ENCODE results near the gene SRSF9. TPM values are rescaled to one million over a fixed set of nuclear protein-coding genes. Genes with fewer than 3 reads are reported as not detected.
A peak's percentile ranks its signal among the peaks of the same experiment; 100 is the strongest.
"Not testable (repeated sequence)": the region's sequence is repeated elsewhere in the genome, so short reads cannot be mapped to it uniquely, and the experiment has no call there.

The SRSF9 gene
- total RNA-seq, 2 experiments from 2014 or later, result 164 to 171 TPM

DNA sequence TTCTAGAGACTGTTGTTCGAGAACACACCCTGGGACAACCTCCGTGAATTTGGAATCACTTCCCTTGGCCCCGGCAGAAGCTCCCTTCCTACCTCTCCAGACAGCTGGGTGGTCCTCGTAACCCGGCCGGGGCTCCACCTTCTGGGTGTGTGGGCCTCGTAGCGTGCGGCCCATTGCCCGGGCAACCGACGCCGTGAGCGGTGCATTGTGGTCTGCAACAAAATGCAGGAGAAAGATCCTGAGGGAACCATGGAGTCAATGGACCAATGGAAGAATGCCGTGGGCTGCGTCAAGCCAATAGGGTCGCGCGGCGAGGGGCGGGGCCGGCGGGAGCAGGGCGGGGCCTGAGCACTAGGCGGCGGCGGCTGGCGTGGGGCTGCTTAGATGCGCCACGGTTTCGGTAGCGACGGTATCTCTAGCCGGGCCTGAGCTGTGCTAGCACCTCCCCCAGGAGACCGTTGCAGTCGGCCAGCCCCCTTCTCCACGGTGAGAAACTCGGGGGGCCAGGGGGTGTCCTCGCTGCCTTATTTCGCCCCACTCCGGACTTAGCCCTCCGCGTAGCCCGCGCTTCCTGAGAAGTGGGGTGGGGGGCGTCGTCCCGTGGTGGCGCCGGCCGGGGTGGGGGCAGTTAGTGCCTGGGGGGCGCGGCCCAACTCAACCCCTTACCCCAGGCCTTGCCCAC is 26.3 kb upstream of the SRSF9 start, which contains the start of gene DYNLL1:
TSS of gene DYNLL1 (plus strand) at position 383 of the 682 bp plus-strand sequence. CDS start 309 bp downstream, outside the sequence.
- H3K36me3 Mint-ChIP-seq (ENCODE audit: low read depth), result peaks cover 9% of the 10 kb centered on the region
- CTCF ChIA-PET, result interaction anchor here (0.7 to 2.2 kb wide), 4 partner anchors 27 to 157 kb away, joined by 3 to 11 read pairs (median 4); partner anchors contain the start of genes COQ5 and SRSF9
- intact Hi-C loops (cut with micrococcal nuclease), result loop anchor here (1.0 to 2.0 kb wide), 7 partner anchors 27 to 191 kb away; partner anchors contain the start of genes COX6A1, GATC, MLEC and POP5
- DNase-seq, result peak; percentile 97
- H3K27ac Mint-ChIP-seq, result peak within 1 kb of the TSS; percentile 77
- no peaks in the 10 kb centered on the region for H3K27me3 Mint-ChIP-seq (ENCODE audit: low read depth)
- H3K9me3 Mint-ChIP-seq, result no peaks in the 10 kb centered on the region
- H3K4me3 Mint-ChIP-seq, result peak within 1 kb of the TSS; percentile 84
- peaks cover 21% of the 10 kb centered on the region for H3K4me1 Mint-ChIP-seq (ENCODE audit: low read depth)

DNA sequence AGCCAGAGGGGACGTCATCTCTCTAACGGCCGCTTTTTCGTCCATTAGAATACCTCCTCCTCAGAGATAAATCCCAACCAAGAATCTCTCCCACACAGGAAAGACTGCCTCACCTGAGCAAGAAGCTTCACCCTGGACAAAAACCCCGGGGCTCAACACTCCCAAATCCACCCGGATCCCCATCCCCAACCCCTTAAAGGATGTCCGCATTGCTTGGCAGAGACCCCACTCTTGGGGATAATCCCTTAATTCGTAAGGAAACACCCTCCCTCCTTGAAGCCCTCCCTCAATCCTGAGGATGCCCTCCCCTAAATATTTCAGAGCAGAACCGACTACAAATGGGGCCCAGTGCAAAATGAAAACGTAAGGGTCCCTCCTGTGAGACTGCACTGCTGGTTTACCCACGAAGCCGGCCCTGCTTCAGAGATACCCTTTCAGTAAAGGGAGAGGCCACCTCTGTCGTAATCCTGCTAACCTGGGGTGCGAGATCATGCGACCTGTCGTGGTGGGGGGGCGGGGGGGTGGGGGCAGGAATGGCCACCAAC is 25.7 kb upstream of the SRSF9 start:
- Mint-ChIP-seq H3K27me3 (ENCODE audit: low read depth) (no peaks in the 10 kb centered on the region), H3K36me3 (ENCODE audit: low read depth) (peaks cover 9% of the 10 kb centered on the region), H3K27ac (peak overlapping the region; percentile 2), H3K9me3 (no peaks in the 10 kb centered on the region), H3K4me1 (ENCODE audit: low read depth) (peaks cover 21% of the 10 kb centered on the region), H3K4me3 (peak overlapping the region; percentile 84)
- CTCF ChIA-PET, result interaction anchor here (0.6 to 1.6 kb wide), 3 partner anchors 8 to 55 kb away, joined by 3 to 6 read pairs (median 3); no protein-coding TSS in a partner anchor
- intact Hi-C loops (cut with micrococcal nuclease), result no loop called here
- peak; percentile 8 for DNase-seq

DNA sequence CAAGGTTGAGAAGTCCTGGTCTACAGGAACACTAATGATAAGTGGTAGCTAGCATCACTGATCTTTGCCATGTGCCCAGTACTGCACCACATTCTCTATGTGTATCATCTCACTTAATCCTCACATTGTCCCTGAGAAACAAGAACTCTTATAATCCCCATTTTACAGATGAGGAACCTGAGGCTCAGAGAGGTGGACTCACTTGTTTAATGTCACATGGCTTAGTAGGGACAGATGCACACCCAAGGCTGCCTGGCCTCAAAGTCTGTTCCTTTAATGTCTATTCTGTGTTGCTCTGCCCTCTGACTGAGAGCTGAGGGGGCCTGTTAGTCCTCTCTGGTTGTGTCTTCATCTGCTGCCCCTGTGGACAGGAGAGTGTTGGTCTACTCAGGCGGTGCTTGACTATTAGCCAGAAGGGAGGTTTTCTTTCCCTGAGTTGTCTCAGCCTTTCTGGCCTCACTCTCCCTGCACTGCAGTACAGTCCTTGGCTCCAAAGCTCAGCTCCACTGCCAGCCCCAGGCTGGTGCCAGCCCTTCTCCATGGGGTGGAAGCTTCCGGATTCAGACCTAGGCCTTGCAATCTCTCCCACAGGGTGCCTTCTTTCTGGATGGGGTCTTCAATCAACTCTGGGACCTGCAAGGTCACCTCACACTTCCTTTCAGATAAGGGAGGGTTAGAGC is 21.4 kb upstream of the SRSF9 start:
- intact Hi-C loops (cut with micrococcal nuclease), result no loop called here
- H3K27me3 Mint-ChIP-seq (ENCODE audit: low read depth), result no peaks in the 10 kb centered on the region
- H3K4me1 Mint-ChIP-seq (ENCODE audit: low read depth), result peaks cover 6% of the 10 kb centered on the region
- H3K4me3 Mint-ChIP-seq, result no peak overlapping the region
- DNase-seq, result no peak
- no peaks in the 10 kb centered on the region for H3K9me3 Mint-ChIP-seq
- no peak overlapping the region for H3K27ac Mint-ChIP-seq
- CTCF ChIA-PET, result interaction anchor here (0.6 to 1.1 kb wide), 3 partner anchors 10 to 74 kb away, joined by 3 to 5 read pairs (median 3); no protein-coding TSS in a partner anchor
- H3K36me3 Mint-ChIP-seq (ENCODE audit: low read depth), result no peaks in the 10 kb centered on the region

DNA sequence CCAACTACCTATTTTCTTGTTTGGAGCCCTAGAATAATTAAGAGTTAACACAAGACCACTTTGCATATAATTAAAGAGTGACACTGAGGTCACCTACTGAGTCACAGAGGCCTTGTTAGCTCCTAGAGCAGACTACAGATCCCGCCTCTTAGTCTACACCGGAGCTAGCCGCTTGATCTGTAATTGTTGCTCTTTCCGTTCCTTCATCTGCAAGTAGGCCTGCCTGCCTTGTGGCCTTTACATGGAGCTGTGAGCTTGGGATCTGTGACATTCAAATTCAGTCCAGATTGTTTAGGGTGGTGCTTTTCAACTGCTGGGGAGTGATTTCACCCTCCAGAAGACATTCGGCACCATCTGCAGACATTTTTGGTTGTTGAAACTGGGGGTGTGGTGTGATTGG is 20.8 kb upstream of the SRSF9 start:
- Mint-ChIP-seq H3K36me3 (ENCODE audit: low read depth) (no peaks in the 10 kb centered on the region), H3K4me3 (no peak overlapping the region), H3K27ac (no peak overlapping the region), H3K9me3 (no peaks in the 10 kb centered on the region), H3K27me3 (ENCODE audit: low read depth) (no peaks in the 10 kb centered on the region), H3K4me1 (ENCODE audit: low read depth) (peaks cover 6% of the 10 kb centered on the region)
- no peak for DNase-seq
- intact Hi-C loops (cut with micrococcal nuclease), result no loop called here
- CTCF ChIA-PET, result interaction anchor here (0.6 kb wide), 1 partner anchor 74 kb away, joined by 3 read pairs; no protein-coding TSS in a partner anchor

DNA sequence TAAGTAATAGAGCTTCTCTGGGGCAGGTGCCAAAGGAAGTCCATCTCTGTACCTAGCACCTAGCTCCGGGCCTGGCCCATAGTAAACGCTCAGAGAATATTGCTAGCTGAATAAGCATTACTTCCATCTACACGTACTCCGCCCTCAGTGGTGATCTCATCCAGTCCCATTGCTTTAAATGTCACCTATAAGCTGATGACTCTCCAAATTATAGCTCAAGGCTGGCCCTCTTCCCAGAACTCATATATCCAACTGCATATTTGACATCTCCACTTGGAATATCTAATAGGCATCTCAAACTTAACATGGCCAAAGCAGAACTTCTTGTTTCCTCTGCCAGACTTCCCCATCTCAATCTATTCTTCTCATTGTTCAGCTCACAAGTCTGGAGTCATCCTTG is 19.5 kb upstream of the SRSF9 start:
- Mint-ChIP-seq H3K27ac (no peak overlapping the region), H3K4me1 (ENCODE audit: low read depth) (no peaks in the 10 kb centered on the region), H3K36me3 (ENCODE audit: low read depth) (no peaks in the 10 kb centered on the region), H3K27me3 (ENCODE audit: low read depth) (no peaks in the 10 kb centered on the region), H3K4me3 (no peak overlapping the region), H3K9me3 (no peaks in the 10 kb centered on the region)
- intact Hi-C loops (cut with micrococcal nuclease), result no loop called here
- DNase-seq, result no peak
- CTCF ChIA-PET, result interaction anchor here (0.5 to 1.3 kb wide), 5 partner anchors 18 to 132 kb away, joined by 3 to 4 read pairs (median 3); no protein-coding TSS in a partner anchor

DNA sequence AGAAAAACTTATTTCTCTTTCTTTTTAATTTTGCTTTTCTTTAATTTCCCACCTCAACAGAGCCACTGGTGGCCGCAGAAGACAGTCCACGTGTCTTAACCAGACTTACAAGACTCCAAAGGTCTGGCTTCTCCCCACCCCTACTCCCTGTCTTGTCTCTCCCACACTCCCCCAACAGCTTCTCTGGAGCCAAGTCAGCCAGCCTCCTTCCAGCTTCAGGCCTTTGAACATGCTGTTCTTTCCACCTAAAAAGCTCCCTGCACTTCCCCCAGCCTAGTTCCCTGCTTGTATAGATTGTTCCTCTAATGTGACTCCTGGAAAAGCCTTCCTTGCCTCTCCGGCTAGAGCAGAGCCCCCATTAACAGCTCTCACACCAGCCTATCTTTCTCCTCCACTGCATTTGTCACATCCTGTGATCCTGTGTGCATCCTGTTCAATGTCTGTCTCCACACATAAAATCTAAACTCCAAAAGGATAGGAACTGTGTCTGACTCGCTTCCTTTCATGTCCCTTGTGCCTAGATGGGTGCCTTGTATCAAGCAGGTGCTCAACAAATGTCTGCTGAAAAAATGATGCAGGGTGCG is 18.6 kb upstream of the SRSF9 start:
- Mint-ChIP-seq H3K27ac (no peak overlapping the region), H3K9me3 (no peaks in the 10 kb centered on the region), H3K27me3 (ENCODE audit: low read depth) (no peaks in the 10 kb centered on the region), H3K4me1 (ENCODE audit: low read depth) (no peaks in the 10 kb centered on the region), H3K36me3 (ENCODE audit: low read depth) (no peaks in the 10 kb centered on the region), H3K4me3 (no peak overlapping the region)
- intact Hi-C loops (cut with micrococcal nuclease), result no loop called here
- no peak for DNase-seq
- CTCF ChIA-PET, result interaction anchor here (0.5 to 1.3 kb wide), 4 partner anchors 9 to 35 kb away, joined by 3 to 4 read pairs (median 3); no protein-coding TSS in a partner anchor

DNA sequence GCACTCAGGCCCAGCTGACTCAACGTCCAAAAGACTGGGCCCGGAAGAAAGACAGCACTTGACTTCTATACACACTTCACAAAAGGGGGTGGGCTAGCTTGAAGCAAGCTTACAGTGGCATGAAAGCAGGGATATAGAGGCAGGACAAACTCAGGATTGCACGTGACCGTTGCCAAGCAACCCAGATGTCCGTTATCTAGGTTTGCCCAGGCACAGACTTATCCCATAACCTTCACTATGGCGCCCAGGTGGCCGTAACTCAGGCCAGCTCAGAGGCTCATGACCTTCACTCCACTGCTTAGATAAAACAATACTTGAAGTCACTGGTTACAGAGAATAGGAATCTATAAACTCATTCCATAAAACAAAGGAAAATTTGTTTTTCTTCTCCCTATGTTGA is 18.0 kb upstream of the SRSF9 start:
- H3K27me3 Mint-ChIP-seq (ENCODE audit: low read depth); H3K36me3 Mint-ChIP-seq (ENCODE audit: low read depth); H3K9me3 Mint-ChIP-seq; intact Hi-C loops (cut with micrococcal nuclease); DNase-seq; H3K4me1 Mint-ChIP-seq (ENCODE audit: low read depth); H3K4me3 Mint-ChIP-seq; H3K27ac Mint-ChIP-seq: not testable (repeated sequence)
- CTCF ChIA-PET, result interaction anchor here (1.3 kb wide), 1 partner anchor 9 kb away, joined by 3 read pairs; no protein-coding TSS in a partner anchor

DNA sequence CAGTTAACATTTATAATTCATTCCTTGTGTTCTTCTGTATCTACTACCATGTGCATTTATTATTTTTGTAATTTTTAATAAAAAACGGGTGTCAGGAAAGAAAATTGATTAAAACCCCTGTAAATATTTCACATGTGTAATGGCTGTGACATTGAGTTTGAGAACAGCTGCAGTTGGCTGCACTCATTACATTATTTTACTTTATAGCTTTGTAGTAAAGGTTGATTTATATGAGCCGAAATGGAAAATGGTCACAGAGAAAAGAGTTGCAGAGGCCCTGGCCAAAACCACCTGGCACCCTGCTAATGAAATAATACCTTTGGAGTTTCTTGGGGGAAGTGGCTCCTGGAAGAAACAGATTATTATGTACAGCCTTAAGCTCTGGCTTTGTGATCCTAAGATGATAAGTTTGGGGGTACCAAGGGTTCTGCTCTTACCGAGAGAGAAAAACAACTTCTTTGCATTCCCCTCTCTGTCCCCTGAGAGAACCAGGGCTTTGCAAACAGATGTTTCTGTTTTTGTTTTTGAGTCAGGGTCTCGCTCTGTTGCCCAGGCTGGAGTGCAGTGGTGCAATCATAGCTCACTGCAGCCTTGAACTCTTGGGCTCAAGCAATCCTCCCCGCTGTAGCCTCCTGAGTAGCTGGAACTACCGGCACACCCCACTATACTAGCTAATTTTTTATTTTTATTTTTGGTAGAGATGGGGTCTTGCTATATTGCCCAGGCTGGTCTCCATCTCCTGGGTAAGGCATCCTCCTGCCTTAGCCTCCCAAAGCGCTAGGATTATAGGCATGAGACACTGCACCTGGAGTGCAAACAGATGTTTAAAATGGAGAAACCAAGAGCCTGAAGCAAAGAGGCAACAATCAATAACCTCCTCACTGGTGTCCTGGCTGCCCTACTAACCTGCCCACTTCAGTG is 16.7 kb upstream of the SRSF9 start:
- no peaks in the 10 kb centered on the region for H3K27me3 Mint-ChIP-seq (ENCODE audit: low read depth)
- no peak overlapping the region for H3K4me3 Mint-ChIP-seq
- H3K27ac Mint-ChIP-seq, result no peak overlapping the region
- no peaks in the 10 kb centered on the region for H3K36me3 Mint-ChIP-seq (ENCODE audit: low read depth)
- DNase-seq, result no peak
- no peaks in the 10 kb centered on the region for H3K9me3 Mint-ChIP-seq
- CTCF ChIA-PET, result no interaction called here
- H3K4me1 Mint-ChIP-seq (ENCODE audit: low read depth), result no peaks in the 10 kb centered on the region
- intact Hi-C loops (cut with micrococcal nuclease), result no loop called here

DNA sequence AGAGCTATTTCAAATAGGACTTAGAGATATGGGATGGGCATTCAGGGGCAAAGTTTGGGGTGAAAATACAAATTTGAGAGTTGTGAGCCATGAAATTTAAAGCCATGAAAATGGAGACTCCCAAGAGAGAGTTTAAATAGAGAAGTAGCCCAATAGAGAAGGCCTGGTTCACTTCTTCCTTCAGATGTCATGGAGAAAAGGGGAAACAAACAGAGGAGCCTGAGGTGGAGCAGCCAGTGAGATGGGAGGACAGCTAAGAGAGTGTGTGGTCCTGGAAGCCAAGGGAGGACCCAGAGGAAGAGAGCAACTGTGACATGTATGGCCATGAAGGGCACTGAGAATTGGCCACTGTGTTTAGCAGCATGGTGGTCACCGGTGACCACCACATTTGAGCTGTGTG is 14.1 kb upstream of the SRSF9 start:
- no peaks in the 10 kb centered on the region for H3K4me1 Mint-ChIP-seq (ENCODE audit: low read depth)
- no peaks in the 10 kb centered on the region for H3K9me3 Mint-ChIP-seq
- H3K36me3 Mint-ChIP-seq (ENCODE audit: low read depth), result no peaks in the 10 kb centered on the region
- no peaks in the 10 kb centered on the region for H3K27me3 Mint-ChIP-seq (ENCODE audit: low read depth)
- no peak for DNase-seq
- no peak overlapping the region for H3K4me3 Mint-ChIP-seq
- intact Hi-C loops (cut with micrococcal nuclease), result no loop called here
- no peak overlapping the region for H3K27ac Mint-ChIP-seq
- CTCF ChIA-PET, result interaction anchor here (1.3 kb wide), 1 partner anchor 13 kb away, joined by 3 read pairs; no protein-coding TSS in a partner anchor

DNA sequence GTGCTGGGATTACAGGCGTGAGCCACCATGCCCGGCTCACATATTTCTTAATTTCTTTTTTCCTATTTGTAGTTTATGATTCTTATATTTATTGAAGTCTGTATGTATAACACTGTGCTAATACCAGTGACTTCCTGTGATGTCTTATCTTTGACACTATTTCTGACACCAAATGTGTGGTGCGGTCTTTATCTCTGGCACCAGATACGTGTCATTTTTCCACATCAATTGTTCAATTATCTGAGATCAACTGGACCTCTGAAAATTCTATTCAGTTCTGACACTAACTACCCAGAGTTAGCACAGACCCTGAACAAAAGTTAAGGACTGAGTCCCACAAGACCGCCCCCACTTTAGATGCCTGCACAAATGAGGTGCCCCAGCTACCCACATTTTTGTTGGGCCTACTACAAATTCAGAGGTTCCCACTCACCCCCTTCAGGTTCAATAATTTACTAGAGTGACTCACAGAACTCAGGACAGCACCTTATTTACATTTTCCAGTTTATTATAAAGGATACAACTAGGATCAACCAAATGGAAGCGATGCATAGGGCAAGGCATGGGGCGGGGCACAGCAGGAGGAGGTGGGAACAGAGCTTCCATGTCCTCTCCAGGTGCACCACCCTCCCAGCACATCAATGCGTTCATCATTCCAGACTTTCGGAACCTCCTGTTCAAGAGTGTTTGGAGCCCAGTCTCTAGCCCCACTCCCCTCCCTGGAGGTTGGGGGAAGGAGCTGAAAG is 11.6 kb upstream of the SRSF9 start:
- Mint-ChIP-seq H3K36me3 (ENCODE audit: low read depth) (no peaks in the 10 kb centered on the region), H3K27ac (no peak overlapping the region), H3K4me3 (no peak overlapping the region), H3K9me3 (no peaks in the 10 kb centered on the region), H3K4me1 (ENCODE audit: low read depth) (no peaks in the 10 kb centered on the region), H3K27me3 (ENCODE audit: low read depth) (no peaks in the 10 kb centered on the region)
- DNase-seq, result no peak
- intact Hi-C loops (cut with micrococcal nuclease), result no loop called here
- CTCF ChIA-PET, result interaction anchor here (0.5 kb wide), 1 partner anchor 10 kb away, joined by 3 read pairs; no protein-coding TSS in a partner anchor

DNA sequence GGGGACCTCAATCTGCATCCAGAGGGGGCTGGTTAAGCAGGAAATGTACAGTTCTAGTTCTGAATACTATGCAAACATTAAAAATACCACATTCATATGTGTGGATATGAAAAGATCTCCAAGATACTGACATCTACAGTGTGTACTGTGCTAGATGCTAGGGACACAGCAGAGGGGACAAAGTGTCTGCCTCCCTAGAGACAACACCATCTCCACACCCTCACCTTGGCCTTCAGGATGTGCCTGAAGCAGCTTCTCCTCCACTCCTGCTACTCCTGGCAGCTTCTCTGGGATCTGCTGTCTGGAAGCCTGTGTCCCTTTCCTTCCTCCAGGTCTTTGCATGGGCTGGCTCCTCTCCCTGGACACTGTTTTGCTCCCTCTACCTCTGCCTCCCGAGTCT is 10.7 kb upstream of the SRSF9 start:
- Mint-ChIP-seq H3K9me3 (no peaks in the 10 kb centered on the region), H3K4me1 (ENCODE audit: low read depth) (no peaks in the 10 kb centered on the region), H3K27ac (no peak overlapping the region), H3K36me3 (ENCODE audit: low read depth) (no peaks in the 10 kb centered on the region), H3K4me3 (no peak overlapping the region), H3K27me3 (ENCODE audit: low read depth) (no peaks in the 10 kb centered on the region)
- DNase-seq, result no peak
- intact Hi-C loops (cut with micrococcal nuclease), result no loop called here
- CTCF ChIA-PET, result interaction anchor here (1.7 kb wide), 1 partner anchor 10 kb away, joined by 6 read pairs; the partner anchor contains the start of gene SRSF9
